Tibial nerve (tissue), 4 donors: ENCODE results near the gene SEMA3B.

Source experiments
- CTCF ChIP-seq, 5 experiments: fragments of 200-600 bp in 3 of 5; fragments of 450-650 bp in 2 of 5; sonication (generic) in 3 of 5; IDR thresholded peaks; one replicate each; pipeline ENCODE4 v1.5.1; 2016 to 2019; ENCODE audit warnings: antibody characterized with exemption in 5 of 5, mild to moderate bottlenecking in 3 of 5, moderate library complexity in 2 of 5
- EP300 ChIP-seq, 2 donors: sonication (generic); formaldehyde crosslinking; IDR thresholded peaks; one replicate each; pipeline ENCODE4 v1.6.1; 2017; ENCODE audit warnings: antibody characterized with exemption in 2 of 2, mild to moderate bottlenecking in 1 of 2
- POLR2A ChIP-seq, 2 donors: fragments of 450-650 bp; IDR thresholded peaks; one replicate each; pipeline ENCODE4 v1.6.1; 2017; ENCODE audit warnings: antibody characterized with exemption in 2 of 2, mild to moderate bottlenecking in 2 of 2, moderate library complexity in 2 of 2

- TF ChIP-seq EP300 (IDR thresholded peaks at IDR 0.05): no peak
- no peak for TF ChIP-seq CTCF (IDR thresholded peaks at IDR 0.05)
- TF ChIP-seq POLR2A (IDR thresholded peaks at IDR 0.05): no peak
These were observed 48.8 kb upstream of the SEMA3B start for GRCh38 chr3:50220109-50220508.
